GM18519 (cell line): Measurements from ENCODE around the gene PLS1.
"Not testable (repeated sequence)": the region's sequence is repeated elsewhere in the genome, so short reads cannot be mapped to it uniquely, and the experiment has no call there.

Source experiments
- ATAC-seq: cut with Tn5 transposase; IDR thresholded peaks from one replicate; pipeline ENCODE4 v1.9.1; 2021; ENCODE audit warnings: mild to moderate bottlenecking, moderate library complexity; ENCODE audit not compliant: unreplicated experiment, low FRiP score

The PLS1 gene

GRCh38 chr3:142595951-142596725 is at the start of gene PLS1:
Gene PLS1, plus strand, starts transcription at chr3:142596393. Its CDS starts 67,845 bp downstream, at chr3:142664238.
- ATAC-seq: peak; percentile 85

GRCh38 chr3:142549986-142550385 is 46.2 kb upstream of the PLS1 start:
- ATAC-seq: no peak

- not testable (repeated sequence) for ATAC-seq
Measured at GRCh38 chr3:142552579-142552978, 43.6 kb upstream of the PLS1 start.

- no peak for ATAC-seq
Measured at GRCh38 chr3:142553741-142554140, 42.5 kb upstream of the PLS1 start.

- ATAC-seq: no peak
Measured at GRCh38 chr3:142560118-142560517, 36.1 kb upstream of the PLS1 start.

GRCh38 chr3:142563496-142563997 is 32.6 kb upstream of the PLS1 start:
- ATAC-seq: no peak

GRCh38 chr3:142566096-142566495 is 30.1 kb upstream of the PLS1 start:
- no peak for ATAC-seq

GRCh38 chr3:142568393-142569017 is 27.7 kb upstream of the PLS1 start:
- no peak for ATAC-seq

GRCh38 chr3:142569422-142569821 is 26.8 kb upstream of the PLS1 start:
- ATAC-seq: not testable (repeated sequence)

- not testable (repeated sequence) for ATAC-seq
Measured at GRCh38 chr3:142574223-142574622, 22.0 kb upstream of the PLS1 start.

- no peak for ATAC-seq
Measured at GRCh38 chr3:142574665-142575064, 21.5 kb upstream of the PLS1 start.

- no peak for ATAC-seq
Measured at GRCh38 chr3:142576792-142577191, 19.4 kb upstream of the PLS1 start.

GRCh38 chr3:142577696-142578328 is 18.4 kb upstream of the PLS1 start:
- ATAC-seq: no peak

- ATAC-seq: peak; percentile 86
Measured at GRCh38 chr3:142578329-142579223, 17.6 kb upstream of the PLS1 start, which contains the start of gene ATR. Gene ATR, minus strand, starts transcription at chr3:142578733. Its CDS starts 29 bp downstream, at chr3:142578704.

- ATAC-seq: no peak
Measured at GRCh38 chr3:142580061-142580423, 16.2 kb upstream of the PLS1 start.

- ATAC-seq: not testable (repeated sequence)
Measured at GRCh38 chr3:142581070-142581469, 15.1 kb upstream of the PLS1 start.

GRCh38 chr3:142586803-142587406 is 9.3 kb upstream of the PLS1 start:
- ATAC-seq: no peak

GRCh38 chr3:142588703-142589102 is 7.5 kb upstream of the PLS1 start:
- no peak for ATAC-seq

GRCh38 chr3:142592268-142592667 is 3.9 kb upstream of the PLS1 start:
- ATAC-seq: not testable (repeated sequence)

- ATAC-seq: no peak
Measured at GRCh38 chr3:142595141-142595540, 1.1 kb upstream of the PLS1 start.
